HEK293 (cell line): Measurements from ENCODE around the gene PRRC2B.
"Not testable (repeated sequence)": the region's sequence is repeated elsewhere in the genome, so short reads cannot be mapped to it uniquely, and the experiment has no call there.

ENCODE experiments used
- CTCF ChIA-PET: fragments of 350-600 bp; formaldehyde crosslinking; extraction: SDS; loops from one replicate; lab custom pipeline; 2021; ENCODE audit warnings: antibody characterized with exemption; lab: Yijun Ruan, JAX
- POLR2A ChIA-PET: fragments of 300-600 bp; formaldehyde crosslinking; extraction: SDS; loops from one replicate; lab custom pipeline; 2020; ENCODE audit warnings: antibody characterized with exemption, inconsistent platforms; lab: Yijun Ruan, JAX
- H3K27ac ChIP-seq: fragments of 200-500 bp; sonication (Bioruptor generic); 2 replicates; pipeline ENCODE4 v1.5.1; 2014; ENCODE audit warnings: low read depth, low read length, control low read depth, inconsistent platforms; ENCODE audit errors: extremely low read depth
- H3K36me3 ChIP-seq, 2 experiments: fragments of 200-500 bp in 1 of 2; sonication (Bioruptor generic) in 1 of 2; 1 replicate in 1 of 2; 2 replicates in 1 of 2; pipeline ENCODE4 v1.5.1; 2014 to 2017; ENCODE audit warnings: inconsistent platforms in 2 of 2, low read length in 2 of 2; ENCODE audit not compliant: control insufficient read depth in 2 of 2, insufficient read depth in 1 of 2
- H3K4me1 ChIP-seq: fragments of 200-500 bp; sonication (Bioruptor generic); 2 replicates; pipeline ENCODE4 v1.5.1; 2014; ENCODE audit warnings: mild to moderate bottlenecking, low read length, inconsistent platforms; ENCODE audit not compliant: control insufficient read depth, insufficient read depth
- H3K4me3 ChIP-seq: 2 replicates; pipeline ENCODE4 v1.5.1; 2011; ENCODE audit warnings: low read depth, mild to moderate bottlenecking, control low read depth, low read length, moderate library complexity
- H3K9me3 ChIP-seq: fragments of 200-500 bp; sonication (Bioruptor generic); 2 replicates; pipeline ENCODE4 v1.5.1; 2014; ENCODE audit warnings: low read depth, low read length, inconsistent platforms; ENCODE audit not compliant: control insufficient read depth, insufficient read depth
- CTCF ChIP-seq: fragments of 450-650 bp; formaldehyde crosslinking; IDR thresholded peaks from 2 replicates; pipeline ENCODE4 v1.5.1; 2016; ENCODE audit warnings: missing biosample characterization, missing genetic modification characterization
- IKZF3 ChIP-seq: fragments of 450-650 bp; IDR thresholded peaks from 2 replicates; pipeline ENCODE4 v1.5.0; 2018; ENCODE audit warnings: missing biosample characterization, mild to moderate bottlenecking, missing genetic modification characterization, moderate library complexity
- SCRT2 ChIP-seq: fragments of 450-650 bp; formaldehyde crosslinking; IDR thresholded peaks from 2 replicates; pipeline ENCODE4 v1.5.1; 2016; ENCODE audit warnings: missing biosample characterization, missing genetic modification characterization
- TRIM28 ChIP-seq: IDR thresholded peaks from 2 replicates; pipeline ENCODE4 v1.6.1; 2011; ENCODE audit warnings: low read length, control low read depth, borderline replicate concordance
- ZBTB48 ChIP-seq: fragments of 450-650 bp; formaldehyde crosslinking; IDR thresholded peaks from 2 replicates; pipeline ENCODE4 v1.5.1; 2016; ENCODE audit warnings: missing biosample characterization, missing genetic modification characterization
- ZFP37 ChIP-seq: fragments of 450-650 bp; formaldehyde crosslinking; IDR thresholded peaks from 2 replicates; pipeline ENCODE4 v1.5.1; 2016; ENCODE audit warnings: missing biosample characterization, missing genetic modification characterization
- ZFP69B ChIP-seq: fragments of 450-650 bp; formaldehyde crosslinking; IDR thresholded peaks from 2 replicates; pipeline ENCODE4 v1.5.1; 2016; ENCODE audit warnings: missing biosample characterization, missing genetic modification characterization
- ZIC2 ChIP-seq: fragments of 450-650 bp; formaldehyde crosslinking; IDR thresholded peaks from 2 replicates; pipeline ENCODE4 v1.5.1; 2016; ENCODE audit warnings: missing biosample characterization, missing genetic modification characterization
- ZNF26 ChIP-seq: fragments of 450-650 bp; formaldehyde crosslinking; IDR thresholded peaks from 2 replicates; pipeline ENCODE4 v1.5.1; 2016; ENCODE audit warnings: missing biosample characterization, missing genetic modification characterization
- ZNF335 ChIP-seq: fragments of 450-650 bp; formaldehyde crosslinking; conservative IDR thresholded peaks from 2 replicates; pipeline ENCODE4 v1.5.1; 2016; ENCODE audit warnings: missing biosample characterization, missing genetic modification characterization
- ZNF366 ChIP-seq: fragments of 450-650 bp; formaldehyde crosslinking; conservative IDR thresholded peaks from 2 replicates; pipeline ENCODE4 v1.5.1; 2016; ENCODE audit warnings: missing biosample characterization, missing genetic modification characterization
- ZNF394 ChIP-seq: fragments of 450-650 bp; formaldehyde crosslinking; IDR thresholded peaks from 2 replicates; pipeline ENCODE4 v1.5.1; 2016; ENCODE audit warnings: missing biosample characterization, missing genetic modification characterization, mild to moderate bottlenecking, moderate library complexity, borderline replicate concordance
- ZNF501 ChIP-seq: fragments of 450-650 bp; formaldehyde crosslinking; IDR thresholded peaks from 2 replicates; pipeline ENCODE4 v1.5.1; 2016; ENCODE audit warnings: missing biosample characterization, missing genetic modification characterization
- ZNF513 ChIP-seq: fragments of 450-650 bp; IDR thresholded peaks from 2 replicates; pipeline ENCODE4 v1.5.1; 2018; ENCODE audit warnings: missing biosample characterization, missing genetic modification characterization
- ZNF629 ChIP-seq: fragments of 450-650 bp; formaldehyde crosslinking; IDR thresholded peaks from 2 replicates; pipeline ENCODE4 v1.5.1; 2017; ENCODE audit warnings: missing biosample characterization, missing genetic modification characterization
- ZNF654 ChIP-seq: fragments of 450-650 bp; formaldehyde crosslinking; IDR thresholded peaks from 2 replicates; pipeline ENCODE4 v1.5.1; 2016; ENCODE audit warnings: low read depth, missing biosample characterization, missing genetic modification characterization
- ZNF843 ChIP-seq: fragments of 450-650 bp; formaldehyde crosslinking; IDR thresholded peaks from 2 replicates; pipeline ENCODE4 v1.5.1; 2016; ENCODE audit warnings: missing biosample characterization, missing genetic modification characterization
- ZSCAN30 ChIP-seq: fragments of 450-650 bp; IDR thresholded peaks from 2 replicates; pipeline ENCODE4 v1.5.1; 2018; ENCODE audit warnings: missing biosample characterization, mild to moderate bottlenecking, missing genetic modification characterization, moderate library complexity
- TF ChIP-seq, protein P1 (sequence below): fragments of 450-650 bp; formaldehyde crosslinking; IDR thresholded peaks from 2 replicates; pipeline ENCODE4 v1.5.1; 2016; ENCODE audit warnings: missing biosample characterization, missing genetic modification characterization, low read depth
- TF ChIP-seq, protein P2 (sequence below): fragments of 450-650 bp; formaldehyde crosslinking; IDR thresholded peaks from 2 replicates; pipeline ENCODE4 v1.5.1; 2016; ENCODE audit warnings: missing biosample characterization, missing genetic modification characterization

The PRRC2B gene

GRCh38 chr9:131349881-131350563 lies 43.9 kb upstream of the PRRC2B start (continued):
- TF ChIP-seq, protein P1, sequence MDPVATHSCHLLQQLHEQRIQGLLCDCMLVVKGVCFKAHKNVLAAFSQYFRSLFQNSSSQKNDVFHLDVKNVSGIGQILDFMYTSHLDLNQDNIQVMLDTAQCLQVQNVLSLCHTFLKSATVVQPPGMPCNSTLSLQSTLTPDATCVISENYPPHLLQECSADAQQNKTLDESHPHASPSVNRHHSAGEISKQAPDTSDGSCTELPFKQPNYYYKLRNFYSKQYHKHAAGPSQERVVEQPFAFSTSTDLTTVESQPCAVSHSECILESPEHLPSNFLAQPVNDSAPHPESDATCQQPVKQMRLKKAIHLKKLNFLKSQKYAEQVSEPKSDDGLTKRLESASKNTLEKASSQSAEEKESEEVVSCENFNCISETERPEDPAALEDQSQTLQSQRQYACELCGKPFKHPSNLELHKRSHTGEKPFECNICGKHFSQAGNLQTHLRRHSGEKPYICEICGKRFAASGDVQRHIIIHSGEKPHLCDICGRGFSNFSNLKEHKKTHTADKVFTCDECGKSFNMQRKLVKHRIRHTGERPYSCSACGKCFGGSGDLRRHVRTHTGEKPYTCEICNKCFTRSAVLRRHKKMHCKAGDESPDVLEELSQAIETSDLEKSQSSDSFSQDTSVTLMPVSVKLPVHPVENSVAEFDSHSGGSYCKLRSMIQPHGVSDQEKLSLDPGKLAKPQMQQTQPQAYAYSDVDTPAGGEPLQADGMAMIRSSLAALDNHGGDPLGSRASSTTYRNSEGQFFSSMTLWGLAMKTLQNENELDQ (tag by site-specific recombination), result no peak
- TF ChIP-seq ZNF394 (tag by site-specific recombination) (peak; percentile 40; the same call in 1 of the 2 replicates), ZNF335 (tag by site-specific recombination) (peak; percentile 75), ZNF501 (tag by site-specific recombination) (peak; percentile 86), ZNF629 (tag by site-specific recombination) (peak; percentile 54; the same call in 1 of the 2 replicates), ZIC2 (tag by site-specific recombination) (peak; percentile 60), ZSCAN30 (tag by site-specific recombination) (0 out of 2 replicates have a peak, but pooled peaks have one; percentile 30), ZNF366 (tag by site-specific recombination) (peak; percentile 88), ZBTB48 (tag by site-specific recombination) (0 out of 2 replicates have a peak, but pooled peaks have one; percentile 9), ZNF26 (no peak), TRIM28 (no peak; the same call in 1 of the 2 replicates), IKZF3 (tag by site-specific recombination) (0 out of 2 replicates have a peak, but pooled peaks have one; percentile 17), SCRT2 (tag by site-specific recombination) (no peak), ZFP37 (tag by site-specific recombination) (peak; percentile 93; the same call in 1 of the 2 replicates), ZNF513 (tag by site-specific recombination) (peak; percentile 71), ZFP69B (tag by site-specific recombination) (peak; percentile 15; the same call in 1 of the 2 replicates), CTCF (tag by site-specific recombination) (peak; percentile 96), ZNF843 (peak; percentile 41; the same call in 1 of the 2 replicates), ZNF654 (tag by site-specific recombination) (peak; percentile 98)
- TF ChIP-seq, protein P2, sequence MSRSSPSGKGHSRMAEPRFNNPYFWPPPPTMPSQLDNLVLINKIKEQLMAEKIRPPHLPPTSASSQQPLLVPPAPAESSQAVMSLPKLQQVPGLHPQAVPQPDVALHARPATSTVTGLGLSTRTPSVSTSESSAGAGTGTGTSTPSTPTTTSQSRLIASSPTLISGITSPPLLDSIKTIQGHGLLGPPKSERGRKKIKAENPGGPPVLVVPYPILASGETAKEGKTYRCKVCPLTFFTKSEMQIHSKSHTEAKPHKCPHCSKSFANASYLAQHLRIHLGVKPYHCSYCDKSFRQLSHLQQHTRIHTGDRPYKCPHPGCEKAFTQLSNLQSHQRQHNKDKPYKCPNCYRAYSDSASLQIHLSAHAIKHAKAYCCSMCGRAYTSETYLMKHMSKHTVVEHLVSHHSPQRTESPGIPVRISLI, result no peak
- TF ChIP-seq, all 188 proteins: peak for 45

DNA sequence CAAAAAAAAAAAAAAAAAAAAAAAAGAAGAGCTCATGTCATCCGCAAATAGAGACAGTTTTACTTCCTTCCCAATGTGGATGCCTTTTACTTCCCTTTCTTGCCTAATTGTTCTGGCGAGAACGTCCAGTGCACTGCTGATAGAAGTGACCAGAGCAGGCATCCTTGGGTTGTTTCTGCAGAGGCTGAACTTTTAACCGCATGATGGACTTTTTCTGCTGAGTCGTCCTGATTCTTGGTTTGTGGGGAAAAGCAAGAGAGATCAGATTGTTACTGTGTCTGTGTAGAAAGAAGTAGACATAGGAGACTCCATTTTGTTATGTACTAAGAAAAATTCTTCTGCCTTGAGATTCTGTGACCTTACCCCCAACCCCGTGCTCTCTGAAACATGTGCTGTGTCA lies 37.4 kb upstream of the PRRC2B start:
- ChIA-PET POLR2A (interaction anchor here (0.6 kb wide), 1 partner anchor 136 kb away, joined by 3 read pairs; no protein-coding TSS in a partner anchor), CTCF (interaction anchor here (0.7 kb wide), 3 partner anchors 58 to 239 kb away, joined by 3 to 4 read pairs (median 3); no protein-coding TSS in a partner anchor)

More for the DNA sequence above, 37.4 kb upstream of the PRRC2B start:
- not testable (repeated sequence) for H3K36me3 ChIP-seq, H3K4me3 ChIP-seq, H3K27ac ChIP-seq, H3K9me3 ChIP-seq, H3K4me1 ChIP-seq
